Fibroblast of peridontal ligament (primary cell): Measurements from ENCODE around the gene C16orf82.

Experiments
- DNase-seq: peaks from one replicate; pipeline ENCODE4 v3.0.0-alpha.2; 2010; ENCODE audit errors: extremely low read depth

The C16orf82 gene

DNA sequence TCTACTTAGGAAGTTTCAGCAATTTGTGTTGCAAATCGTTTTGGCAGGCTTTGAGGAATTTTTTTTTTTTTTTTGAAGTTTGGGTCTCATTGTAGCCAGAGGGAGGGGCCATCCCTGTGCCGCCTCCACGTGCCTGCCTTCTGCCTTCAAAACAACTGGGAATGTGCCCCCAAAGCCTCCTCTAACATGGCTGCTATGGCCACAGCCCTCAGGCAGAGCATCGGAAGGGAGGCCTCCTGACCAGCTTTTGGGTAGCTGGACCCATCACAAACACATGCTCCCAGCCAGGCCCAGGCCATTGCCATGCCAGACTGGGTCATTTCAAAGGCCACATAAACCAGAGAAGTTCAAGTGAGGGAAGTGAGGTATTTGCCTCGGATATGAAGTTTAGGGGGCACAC lies 21.5 kb downstream of the C16orf82 start:
- DNase-seq: no peak

DNA sequence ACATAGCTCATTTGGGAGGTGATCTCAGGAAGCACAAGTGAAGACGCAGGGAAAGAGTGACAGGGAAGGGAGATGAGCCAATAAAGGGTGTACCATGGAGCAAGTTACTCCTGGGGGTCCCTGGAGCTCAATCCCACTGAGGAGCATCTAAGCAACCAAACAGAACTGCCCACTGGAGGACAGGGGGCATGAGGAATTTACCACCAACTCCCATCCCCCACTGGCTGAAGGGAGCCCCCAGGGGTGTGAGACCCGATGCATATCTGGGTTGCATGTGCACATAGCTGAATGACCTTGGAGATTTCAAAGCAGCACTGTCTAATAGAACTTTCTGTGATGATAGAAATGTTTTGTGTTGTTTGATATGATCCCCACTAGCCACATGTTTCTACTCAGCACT lies 29.6 kb downstream of the C16orf82 start:
- no peak for DNase-seq

- peak; percentile 60 for DNase-seq
These were observed 31.1 kb downstream of the C16orf82 start for GRCh38 chr16:27097800-27098230.

GRCh38 chr16:27098366-27099049 lies 31.8 kb downstream of the C16orf82 start:
- no peak for DNase-seq

DNA sequence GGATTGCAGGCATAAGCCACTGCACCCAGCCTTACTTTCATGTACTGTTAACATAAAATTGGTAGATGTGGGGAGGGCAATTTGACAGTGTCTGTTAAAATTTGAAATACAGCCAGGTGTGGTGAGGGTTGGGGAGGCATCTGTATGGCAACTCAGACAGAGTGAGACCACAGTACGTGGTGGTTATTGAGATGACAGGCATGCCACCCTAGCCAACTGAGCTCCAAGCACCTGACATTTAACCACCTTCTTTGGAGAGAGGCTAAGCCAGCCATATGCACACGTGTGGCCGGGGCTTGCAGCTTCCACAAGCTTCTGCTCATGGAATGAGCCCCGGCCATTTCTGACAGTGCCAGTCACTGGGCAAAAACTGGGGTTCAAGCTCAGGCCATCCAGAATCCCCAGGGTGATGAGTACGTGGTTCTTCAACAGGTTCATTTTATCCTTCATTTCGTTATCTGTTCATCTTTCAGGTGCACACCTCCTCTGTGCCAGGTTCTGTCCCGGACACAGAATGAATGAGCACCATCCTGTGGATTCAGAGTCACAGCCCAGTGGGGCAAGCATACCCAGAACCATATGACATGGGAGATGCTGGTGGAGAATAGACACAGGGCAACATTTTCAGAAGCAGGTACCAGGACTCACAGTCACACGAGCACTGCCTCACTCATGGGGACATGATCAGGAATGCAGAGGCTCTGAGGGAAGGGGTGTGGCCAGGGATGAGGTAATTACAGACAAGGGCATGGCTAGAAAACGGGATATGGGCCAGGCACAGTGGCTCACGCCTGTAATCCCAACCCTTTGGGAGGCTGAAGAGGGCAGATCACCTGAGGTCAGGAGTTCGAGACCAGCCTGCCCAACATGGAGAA lies 36.2 kb downstream of the C16orf82 start:
- no peak for DNase-seq

GRCh38 chr16:27103954-27104353 lies 37.2 kb downstream of the C16orf82 start:
- no peak for DNase-seq

GRCh38 chr16:27106305-27106704 lies 39.6 kb downstream of the C16orf82 start:
- DNase-seq: no peak

- DNase-seq: no peak
These were observed 40.5 kb downstream of the C16orf82 start for GRCh38 chr16:27107185-27107592.

GRCh38 chr16:27108051-27108770 lies 41.5 kb downstream of the C16orf82 start:
- DNase-seq: no peak

GRCh38 chr16:27108826-27109665 lies 42.3 kb downstream of the C16orf82 start:
- no peak for DNase-seq

- DNase-seq: peak; percentile 50
These were observed 43.2 kb downstream of the C16orf82 start for GRCh38 chr16:27109666-27110523.

DNA sequence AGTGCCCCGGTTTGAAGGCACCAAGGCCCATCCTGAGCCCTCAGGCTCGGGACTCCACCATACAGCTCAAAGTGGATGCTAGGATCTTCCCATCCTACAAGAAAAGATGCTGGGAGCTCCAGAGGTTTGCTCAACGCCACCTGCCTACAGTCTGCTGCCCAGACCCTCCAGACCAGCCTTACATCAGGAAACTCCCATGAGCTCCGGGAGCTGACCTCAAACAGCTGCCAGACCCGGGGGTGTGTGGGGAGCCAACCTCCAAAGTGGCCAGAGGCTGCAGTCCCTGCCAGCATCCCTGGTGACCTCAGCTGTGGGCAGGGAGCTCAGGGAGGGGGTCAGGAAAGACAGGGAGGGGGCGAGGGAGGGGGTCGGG lies 43.8 kb downstream of the C16orf82 start:
- DNase-seq: no peak

DNA sequence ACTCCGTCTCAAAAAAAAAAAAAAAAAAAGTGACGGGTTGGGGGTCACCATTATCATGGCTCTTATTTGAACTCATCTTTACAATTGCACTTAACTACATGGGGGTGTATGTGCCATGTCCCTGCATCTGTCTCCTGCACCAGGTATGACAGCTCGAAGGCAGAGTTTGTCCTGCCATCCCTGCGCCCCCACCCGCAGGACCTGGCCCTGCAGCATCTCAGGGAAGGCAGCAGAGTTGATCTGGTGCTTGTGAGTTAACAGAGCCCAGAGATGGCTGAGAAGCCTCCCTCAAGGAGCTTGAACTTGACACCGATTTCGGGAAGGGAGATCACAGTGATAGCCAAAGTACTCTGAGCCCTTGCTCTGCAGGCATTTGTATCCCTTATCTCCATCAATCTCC lies 44.8 kb downstream of the C16orf82 start:
- DNase-seq: no peak

- no peak for DNase-seq
These were observed 45.5 kb downstream of the C16orf82 start for GRCh38 chr16:27112093-27112811.

DNA sequence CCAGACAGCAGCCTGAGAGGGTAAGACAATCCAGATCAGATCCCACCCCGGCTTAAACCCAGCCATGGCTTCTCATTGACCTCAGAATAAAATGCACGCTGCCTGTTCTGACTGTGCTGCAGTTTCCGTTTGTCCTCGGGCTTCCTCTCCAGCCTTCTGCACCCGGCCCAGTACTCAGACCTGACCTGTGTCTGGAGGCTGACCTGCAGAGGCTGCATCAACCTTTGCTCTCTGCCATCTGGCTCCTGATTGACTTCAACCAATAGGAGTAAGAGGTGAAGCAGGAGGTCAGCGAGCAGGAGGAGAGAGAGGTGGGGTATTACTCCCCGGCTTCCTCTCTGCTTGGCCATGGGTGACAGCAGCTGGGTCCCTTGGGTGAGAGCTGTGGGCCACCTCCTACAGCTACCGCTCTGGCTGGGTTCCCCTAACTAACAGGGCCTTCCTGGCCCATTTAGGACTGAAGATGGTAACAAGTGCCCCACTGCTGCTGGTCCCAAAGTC lies 46.7 kb downstream of the C16orf82 start:
- DNase-seq: no peak

- no peak for DNase-seq
These were observed 47.3 kb downstream of the C16orf82 start for GRCh38 chr16:27114006-27114405.

GRCh38 chr16:27118526-27118925 lies 51.8 kb downstream of the C16orf82 start:
- DNase-seq: no peak
